Sigmoid colon (tissue), 7 donors: ENCODE measurements around the gene CDHR4. TPM values are rescaled to one million over a fixed set of nuclear protein-coding genes. Genes with fewer than 3 reads are reported as not detected.

ENCODE experiments used
- DNase-seq: peaks from one replicate; pipeline ENCODE4 v3.0.0-alpha.2; 2019
- H3K27ac ChIP-seq, 4 donors: fragments of 200-600 bp; sonication (generic); one replicate each; pipeline ENCODE4 v1.5.1; 2016 to 2019; ENCODE audit warnings: mild to moderate bottlenecking in 1 of 4
- H3K27me3 ChIP-seq, 3 donors: fragments of 200-600 bp; sonication (generic); one replicate each; pipeline ENCODE4 v1.5.1; 2019; ENCODE audit warnings: mild to moderate bottlenecking in 1 of 3
- H3K36me3 ChIP-seq, 4 donors: fragments of 200-600 bp; sonication (generic); one replicate each; pipeline ENCODE4 v1.5.1; 2016 to 2019
- H3K4me1 ChIP-seq, 4 donors: fragments of 200-600 bp; sonication (generic); one replicate each; pipeline ENCODE4 v1.5.1; 2017 to 2019
- H3K4me3 ChIP-seq, 4 donors: fragments of 200-600 bp; sonication (generic); one replicate each; pipeline ENCODE4 v1.5.1; 2017 to 2019; ENCODE audit warnings: mild to moderate bottlenecking in 2 of 4, moderate library complexity in 1 of 4
- H3K9me3 ChIP-seq, 4 donors: fragments of 200-600 bp in 3 of 4; sonication (generic) in 3 of 4; one replicate each; pipeline versions ENCODE4 v1.5.1 to v1.6.1; 2013 to 2019
- EP300 ChIP-seq, 4 donors: sonication (generic); formaldehyde crosslinking; IDR thresholded peaks; one replicate each; pipeline ENCODE4 v1.6.1; 2017; ENCODE audit warnings: antibody characterized with exemption in 4 of 4
- POLR2A ChIP-seq, 2 donors: fragments of 450-650 bp; IDR thresholded peaks; one replicate each; pipeline ENCODE4 v1.6.1; 2016; ENCODE audit warnings: antibody characterized with exemption in 2 of 2, mild to moderate bottlenecking in 2 of 2, moderate library complexity in 2 of 2
- POLR2AphosphoS5 ChIP-seq, 4 donors: sonication (generic); formaldehyde crosslinking; IDR thresholded peaks; one replicate each; pipeline ENCODE4 v1.6.1; 2017; ENCODE audit warnings: antibody characterized with exemption in 4 of 4
- WGBS, 2 donors: extraction: QIAGEN DNeasy Blood & Tissue Kit; methylation state at CpG; one replicate each; pipeline ENCODE4 v1.1.7; 2013; 5-methylcytosine and 5-hydroxymethylcytosine counted together
- intact Hi-C: fragments of 100-400 bp; cut with DNase I; formaldehyde crosslinking; loops from one replicate; pipeline ENCODE4 v1.15.1; 2023
- polyA plus RNA-seq, 3 donors: library from polyadenylated mRNA; stranded (reverse); fragments of 200-250 nt; gene quantifications; one replicate each; pipeline ENCODE4 v1.2.3, GENCODE V29; 2013
- small RNA-seq, 3 donors: library from RNA; depleted of rRNA; stranded (forward); fragments of <200 nt; gene quantifications; one replicate each; pipeline ENCODE3, GENCODE V24; 2016
- total RNA-seq, 4 donors: library from RNA; depleted of rRNA; stranded (reverse); fragments of >200 nt; gene quantifications; one replicate each; pipeline ENCODE4 v1.1.0, GENCODE V29; 2016
- TF ChIP-seq, protein P1 (sequence below), 4 experiments: fragments of 450-650 bp in 3 of 4; fragments of 200-600 bp in 1 of 4; IDR thresholded peaks; one replicate each; pipeline ENCODE4 v1.5.1; 2016 to 2019; ENCODE audit warnings: antibody characterized with exemption in 4 of 4, mild to moderate bottlenecking in 3 of 4, moderate library complexity in 2 of 4
- donor health status: healthy with polysubstance abuse.
- donor health status: Bipolar disorder and iron deficiency.
- donor health status: healthy.

CDHR4 gene
- total and polyA plus RNA-seq, 7 donors, result 0.16 to 1.1 (median 0.63) TPM; not detected in 3

DNA sequence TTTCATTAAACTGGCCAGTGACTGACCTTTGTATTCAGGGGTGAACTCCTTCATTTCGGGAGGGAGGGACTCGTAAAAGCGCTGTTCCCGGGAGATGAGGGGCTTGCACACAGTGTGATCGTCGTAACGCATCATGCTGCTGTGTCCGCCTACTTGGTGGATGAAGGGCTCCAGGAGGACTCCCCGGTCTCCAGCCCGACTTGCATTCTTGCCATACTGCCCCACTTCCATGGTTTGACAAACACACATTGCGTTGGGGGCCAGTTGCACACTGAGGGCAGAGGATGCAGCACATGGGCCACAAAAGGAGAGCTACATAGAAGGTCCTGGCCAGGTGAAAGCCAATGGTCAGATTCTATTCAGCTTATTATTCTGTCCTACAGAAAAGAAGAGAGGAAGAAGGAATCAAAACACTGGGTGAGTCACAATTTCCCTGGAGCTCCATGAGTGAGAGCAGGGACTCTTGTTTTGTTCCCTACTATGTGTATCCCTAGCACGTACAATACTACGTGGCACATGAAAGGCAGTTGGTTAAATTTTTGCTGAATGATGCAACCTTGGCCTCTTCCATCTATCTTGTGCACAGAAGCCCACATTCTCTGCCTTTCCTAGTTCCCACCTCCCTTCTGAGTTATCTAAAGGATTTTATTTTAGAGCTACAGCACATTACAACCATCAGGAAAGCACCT, 51.7 kb downstream of the CDHR4 start:
- peaks cover 0 to 14% (median 0%) of the 10 kb centered on the region in 4 donors for H3K36me3 ChIP-seq
- H3K27me3 ChIP-seq, result no peaks in the 10 kb centered on the region
- peak overlapping the region in 2 of 4 donors; percentile 48 to 57 for H3K27ac ChIP-seq
- WGBS, 2 donors, result 89 to 90% methylated on average over 13 of the region's 13 CpGs
- peaks cover 0 to 30% (median 19%) of the 10 kb centered on the region in 4 donors for H3K4me1 ChIP-seq
- TF ChIP-seq, protein P1, sequence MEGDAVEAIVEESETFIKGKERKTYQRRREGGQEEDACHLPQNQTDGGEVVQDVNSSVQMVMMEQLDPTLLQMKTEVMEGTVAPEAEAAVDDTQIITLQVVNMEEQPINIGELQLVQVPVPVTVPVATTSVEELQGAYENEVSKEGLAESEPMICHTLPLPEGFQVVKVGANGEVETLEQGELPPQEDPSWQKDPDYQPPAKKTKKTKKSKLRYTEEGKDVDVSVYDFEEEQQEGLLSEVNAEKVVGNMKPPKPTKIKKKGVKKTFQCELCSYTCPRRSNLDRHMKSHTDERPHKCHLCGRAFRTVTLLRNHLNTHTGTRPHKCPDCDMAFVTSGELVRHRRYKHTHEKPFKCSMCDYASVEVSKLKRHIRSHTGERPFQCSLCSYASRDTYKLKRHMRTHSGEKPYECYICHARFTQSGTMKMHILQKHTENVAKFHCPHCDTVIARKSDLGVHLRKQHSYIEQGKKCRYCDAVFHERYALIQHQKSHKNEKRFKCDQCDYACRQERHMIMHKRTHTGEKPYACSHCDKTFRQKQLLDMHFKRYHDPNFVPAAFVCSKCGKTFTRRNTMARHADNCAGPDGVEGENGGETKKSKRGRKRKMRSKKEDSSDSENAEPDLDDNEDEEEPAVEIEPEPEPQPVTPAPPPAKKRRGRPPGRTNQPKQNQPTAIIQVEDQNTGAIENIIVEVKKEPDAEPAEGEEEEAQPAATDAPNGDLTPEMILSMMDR (IDR thresholded peaks at IDR 0.05), result no peak
- TF ChIP-seq POLR2AphosphoS5 (IDR thresholded peaks at IDR 0.05) (no peak), POLR2A (IDR thresholded peaks at IDR 0.05) (no peak), EP300 (IDR thresholded peaks at IDR 0.05) (no peak)
- H3K4me3 ChIP-seq, result no peak overlapping the region
- H3K9me3 ChIP-seq, result no peaks in the 10 kb centered on the region
- intact Hi-C loops, result no loop called here
- DNase-seq, result no peak

DNA sequence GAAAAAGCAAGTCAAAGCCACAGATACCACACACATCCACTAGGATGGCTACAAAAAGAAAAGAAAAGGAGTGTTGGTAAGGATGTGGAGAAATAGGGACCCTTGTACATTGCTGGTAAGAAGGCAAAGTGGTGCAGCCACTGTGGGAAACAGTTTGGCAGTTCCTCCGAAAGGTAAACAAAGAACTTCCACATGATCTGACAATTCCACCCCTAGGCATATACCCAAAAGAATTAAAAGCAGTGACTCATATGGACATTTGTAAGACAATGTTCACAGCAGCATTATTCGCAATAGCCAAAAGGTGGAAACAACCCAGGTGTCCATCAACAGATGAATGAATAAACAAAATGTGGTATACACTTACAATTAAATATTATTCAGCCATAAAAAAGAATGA, 53.7 kb downstream of the CDHR4 start:
- H3K27me3 ChIP-seq, result no peaks in the 10 kb centered on the region
- H3K4me1 ChIP-seq, result peaks cover 0 to 30% (median 17%) of the 10 kb centered on the region in 4 donors
- H3K9me3 ChIP-seq, result no peaks in the 10 kb centered on the region
- intact Hi-C loops, result no loop called here
- 89 to 93% methylated on average over 2 of the region's 2 CpGs for WGBS, 2 donors
- peaks cover 0 to 21% (median 0%) of the 10 kb centered on the region in 4 donors for H3K36me3 ChIP-seq
- H3K27ac ChIP-seq, result peak overlapping the region in 3 of 4 donors; percentile 25 to 57 (median 48)
- no peak overlapping the region for H3K4me3 ChIP-seq
- TF ChIP-seq POLR2A (IDR thresholded peaks at IDR 0.05), result no peak
- TF ChIP-seq EP300 (IDR thresholded peaks at IDR 0.05), result no peak
- no peak for TF ChIP-seq POLR2AphosphoS5 (IDR thresholded peaks at IDR 0.05)
- TF ChIP-seq, protein P1 (IDR thresholded peaks at IDR 0.05), result peak in 1 of 4 experiments; percentile 16
- no peak for DNase-seq

Small RNA genes lying within 50 kb of the gene (small RNA-seq; reads per million reads assigned to genes)
- 0 reads per million in 3 donors for gene COX6CP14

Other genes with a start within 250 kb of the CDHR4 start
- under 1 TPM; 0.55 to 0.81 (median 0.69) TPM for gene BSN, start 245.4 kb downstream of the CDHR4 start, total RNA-seq
- under 1 TPM in 2 of 3 donors, not detected in 1; under 0.01 to 0.35 TPM for gene BSN, start 245.4 kb downstream of the CDHR4 start, polyA plus RNA-seq
- gene APEH, start 125.5 kb downstream of the CDHR4 start, total RNA-seq, result 10 to 100 TPM; 49.0 to 64.8 (median 57.7) TPM
- gene APEH, start 125.5 kb downstream of the CDHR4 start, polyA plus RNA-seq, result 100 to 1,000 TPM in 1 of 3 donors, 10 to 100 TPM in 2; 64.9 to 102 (median 71.4) TPM
- gene MST1, start 110.4 kb downstream of the CDHR4 start, total RNA-seq, result 10 to 100 TPM in 2 of 4 donors, 1 to 10 TPM in 2; 3.9 to 12.5 (median 7.7) TPM
- gene MST1, start 110.4 kb downstream of the CDHR4 start, polyA plus RNA-seq, result 10 to 100 TPM in 1 of 3 donors, 1 to 10 TPM in 1, not detected in 1; 3.0 to 18.1 TPM
- gene RNF123, start 110.3 kb downstream of the CDHR4 start, total RNA-seq, result 10 to 100 TPM; 16.5 to 29.4 (median 20.8) TPM
- 10 to 100 TPM; 12.5 to 28.6 (median 14.4) TPM for gene RNF123, start 110.3 kb downstream of the CDHR4 start, polyA plus RNA-seq
- gene AMIGO3, start 80.2 kb downstream of the CDHR4 start, total RNA-seq, result under 1 TPM in 2 of 4 donors, not detected in 2; 0.71 to 0.82 TPM
- gene AMIGO3, start 80.2 kb downstream of the CDHR4 start, polyA plus RNA-seq, result 1 to 10 TPM in 1 of 3 donors, under 1 TPM in 1, not detected in 1; 0.46 to 1.2 TPM
- 10 to 100 TPM in 2 of 4 donors, 1 to 10 TPM in 2; 9.9 to 14.3 (median 10.8) TPM for gene GMPPB, start 75.9 kb downstream of the CDHR4 start, total RNA-seq
- 10 to 100 TPM; 25.2 to 57.5 (median 44.9) TPM for gene GMPPB, start 75.9 kb downstream of the CDHR4 start, polyA plus RNA-seq
- 10 to 100 TPM; 29.1 to 37.1 (median 33.7) TPM for gene IP6K1, start 13.3 kb downstream of the CDHR4 start, total RNA-seq
- 10 to 100 TPM; 13.8 to 27.1 (median 21.0) TPM for gene IP6K1, start 13.3 kb downstream of the CDHR4 start, polyA plus RNA-seq
- 1 to 10 TPM in 3 of 4 donors, under 1 TPM in 1; 0.95 to 5.0 (median 4.1) TPM for gene INKA1, start 3.4 kb upstream of the CDHR4 start, total RNA-seq
- gene INKA1, start 3.4 kb upstream of the CDHR4 start, polyA plus RNA-seq, result 1 to 10 TPM in 1 of 3 donors, under 1 TPM in 1, not detected in 1; 0.60 to 3.5 TPM
- 10 to 100 TPM; 28.5 to 74.2 (median 55.7) TPM for gene UBA7, start 14.1 kb upstream of the CDHR4 start, total RNA-seq
- 10 to 100 TPM; 15.6 to 92.6 (median 22.9) TPM for gene UBA7, start 14.1 kb upstream of the CDHR4 start, polyA plus RNA-seq
- gene TRAIP, start 56.7 kb upstream of the CDHR4 start, total RNA-seq, result 1 to 10 TPM in 3 of 4 donors, under 1 TPM in 1; 0.54 to 1.8 (median 1.6) TPM
- gene TRAIP, start 56.7 kb upstream of the CDHR4 start, polyA plus RNA-seq, result 1 to 10 TPM; 1.2 to 7.1 (median 1.4) TPM
- not detected for gene CAMKV, start 70.0 kb upstream of the CDHR4 start, total RNA-seq
- gene CAMKV, start 70.0 kb upstream of the CDHR4 start, polyA plus RNA-seq, result under 1 TPM in 1 of 3 donors, not detected in 2; 0.12 TPM
- gene MST1R, start 104.0 kb upstream of the CDHR4 start, total RNA-seq, result 1 to 10 TPM; 1.2 to 4.2 (median 2.1) TPM
- gene MST1R, start 104.0 kb upstream of the CDHR4 start, polyA plus RNA-seq, result 100 to 1,000 TPM in 1 of 3 donors, 10 to 100 TPM in 2; 15.7 to 106 (median 24.0) TPM
- gene MON1A, start 129.9 kb upstream of the CDHR4 start, total RNA-seq, result 10 to 100 TPM; 10.4 to 16.3 (median 12.5) TPM
- 10 to 100 TPM in 1 of 3 donors, 1 to 10 TPM in 2; 5.4 to 10.3 (median 7.9) TPM for gene MON1A, start 129.9 kb upstream of the CDHR4 start, polyA plus RNA-seq
- 100 to 1,000 TPM in 1 of 4 donors, 10 to 100 TPM in 3; 61.0 to 215 (median 93.6) TPM for gene RBM6, start 140.3 kb upstream of the CDHR4 start, total RNA-seq
- 10 to 100 TPM; 13.6 to 78.0 (median 21.6) TPM for gene RBM6, start 140.3 kb upstream of the CDHR4 start, polyA plus RNA-seq